Breast epithelium (tissue), 3 donors: ENCODE data around the gene SEC14L5.

ENCODE experiments used
- CTCF ChIP-seq, 3 donors: fragments of 450-650 bp; IDR thresholded peaks; one replicate each; pipeline ENCODE4 v1.5.1; 2016 to 2017; ENCODE audit warnings: antibody characterized with exemption in 3 of 3, mild to moderate bottlenecking in 3 of 3, moderate library complexity in 3 of 3
- POLR2A ChIP-seq: fragments of 450-650 bp; IDR thresholded peaks from one replicate; pipeline ENCODE4 v1.6.1; 2016; ENCODE audit warnings: antibody characterized with exemption, mild to moderate bottlenecking, moderate library complexity
- POLR2AphosphoS5 ChIP-seq, 3 donors: sonication (generic); formaldehyde crosslinking; IDR thresholded peaks; one replicate each; pipeline ENCODE4 v1.6.1; 2017; ENCODE audit warnings: antibody characterized with exemption in 3 of 3

DNA sequence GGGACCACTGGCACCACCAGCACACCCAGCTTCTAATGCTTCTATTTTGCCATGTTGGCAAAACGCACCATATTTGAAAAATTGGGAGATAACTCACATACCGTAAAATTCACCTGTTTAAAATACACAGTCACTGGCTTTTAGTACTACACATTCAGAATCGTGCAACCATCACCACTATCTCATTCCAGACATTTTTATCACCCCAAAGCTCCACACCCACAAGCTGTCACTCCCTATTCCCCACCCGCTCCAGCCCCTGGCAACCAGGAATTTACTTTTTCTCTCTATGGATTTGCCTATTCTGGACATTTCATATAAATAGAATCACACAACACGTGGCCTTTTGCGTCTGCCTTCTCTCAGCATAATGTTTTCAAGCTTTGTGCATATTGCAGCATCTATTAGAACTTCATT, 46.2 kb upstream of the SEC14L5 start:
- TF ChIP-seq POLR2AphosphoS5 (IDR thresholded peaks at IDR 0.05), result no peak
- TF ChIP-seq CTCF (IDR thresholded peaks at IDR 0.05), result no peak
- no peak for TF ChIP-seq POLR2A
